Stomach (tissue), 4 donors: Measurements from ENCODE around the gene R3HDM4.

Source experiments
- POLR2A ChIP-seq, 4 donors: fragments of 450-650 bp; IDR thresholded peaks; one replicate each; pipeline ENCODE4 v1.6.1; 2016; ENCODE audit warnings: antibody characterized with exemption in 4 of 4, control low read depth in 2 of 4, mild to moderate bottlenecking in 1 of 4, moderate library complexity in 1 of 4
- TF ChIP-seq, protein P1 (sequence below), 7 experiments: fragments of 450-650 bp in 4 of 7; fragments of 200-600 bp in 3 of 7; sonication (generic) in 3 of 7; IDR thresholded peaks; one replicate each; pipeline ENCODE4 v1.5.1; 2016 to 2019; ENCODE audit warnings: antibody characterized with exemption in 7 of 7, control low read depth in 2 of 7, mild to moderate bottlenecking in 1 of 7

- TF ChIP-seq, protein P1, sequence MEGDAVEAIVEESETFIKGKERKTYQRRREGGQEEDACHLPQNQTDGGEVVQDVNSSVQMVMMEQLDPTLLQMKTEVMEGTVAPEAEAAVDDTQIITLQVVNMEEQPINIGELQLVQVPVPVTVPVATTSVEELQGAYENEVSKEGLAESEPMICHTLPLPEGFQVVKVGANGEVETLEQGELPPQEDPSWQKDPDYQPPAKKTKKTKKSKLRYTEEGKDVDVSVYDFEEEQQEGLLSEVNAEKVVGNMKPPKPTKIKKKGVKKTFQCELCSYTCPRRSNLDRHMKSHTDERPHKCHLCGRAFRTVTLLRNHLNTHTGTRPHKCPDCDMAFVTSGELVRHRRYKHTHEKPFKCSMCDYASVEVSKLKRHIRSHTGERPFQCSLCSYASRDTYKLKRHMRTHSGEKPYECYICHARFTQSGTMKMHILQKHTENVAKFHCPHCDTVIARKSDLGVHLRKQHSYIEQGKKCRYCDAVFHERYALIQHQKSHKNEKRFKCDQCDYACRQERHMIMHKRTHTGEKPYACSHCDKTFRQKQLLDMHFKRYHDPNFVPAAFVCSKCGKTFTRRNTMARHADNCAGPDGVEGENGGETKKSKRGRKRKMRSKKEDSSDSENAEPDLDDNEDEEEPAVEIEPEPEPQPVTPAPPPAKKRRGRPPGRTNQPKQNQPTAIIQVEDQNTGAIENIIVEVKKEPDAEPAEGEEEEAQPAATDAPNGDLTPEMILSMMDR (IDR thresholded peaks at IDR 0.05): no peak
- TF ChIP-seq POLR2A (IDR thresholded peaks at IDR 0.05): no peak
Measured at GRCh38 chr19:889662-890295, 23.2 kb downstream of the R3HDM4 start.
